Activated CD4-positive, CD25-positive, alpha-beta regulatory T cell treated with anti-CD3 and anti-CD28 coated beads, Interleukin-2, amount 50 U/mL, for 24 hours (primary cell): ENCODE data around the gene SLC38A9.
A peak's percentile ranks its signal among the peaks of the same experiment; 100 is the strongest.
"Not testable (repeated sequence)": the region's sequence is repeated elsewhere in the genome, so short reads cannot be mapped to it uniquely, and the experiment has no call there.

Experiments
- ATAC-seq, 2 donors: fragments of 150-1000 bp; cut with Tn5 transposase; one replicate each; pipeline ENCODE4 v1.10.0; 2021; ENCODE audit warnings: mild to moderate bottlenecking in 1 of 2, moderate library complexity in 1 of 2

Gene SLC38A9

GRCh38 chr5:55706230-55706629 lies 5.9 kb downstream of the SLC38A9 start:
- ATAC-seq: no peak

- no peak for ATAC-seq
Observed at GRCh38 chr5:55702598-55703345, 9.4 kb downstream of the SLC38A9 start.

DNA sequence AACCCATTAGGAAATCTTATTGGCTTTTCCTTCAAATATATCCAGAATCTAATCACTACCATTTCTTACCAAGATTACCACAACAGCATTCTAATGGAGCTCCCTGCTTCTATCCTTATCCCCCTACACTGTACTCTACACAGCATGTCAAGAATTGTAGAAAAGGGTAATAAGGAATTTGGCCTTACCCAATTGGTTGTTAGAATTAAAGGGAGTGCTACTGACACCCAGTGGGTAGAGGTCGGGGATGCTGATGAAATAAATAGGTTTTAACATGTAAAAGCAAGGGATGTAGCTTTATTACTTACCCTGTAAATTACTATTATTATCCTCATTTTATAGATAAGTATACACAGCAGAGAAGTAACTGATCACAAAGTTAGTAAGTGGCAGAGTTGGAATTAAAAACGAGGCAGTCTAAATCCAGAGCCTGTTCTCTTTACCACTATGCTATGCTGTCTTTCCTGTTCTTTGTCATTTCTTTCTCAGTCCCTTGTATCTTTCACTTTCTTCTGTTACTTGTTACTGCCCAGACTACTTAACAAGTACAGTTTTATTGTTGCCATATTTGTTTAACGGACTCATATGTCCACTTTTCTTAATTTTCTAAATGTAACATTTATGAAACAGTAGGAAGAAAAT lies 10.5 kb downstream of the SLC38A9 start:
- ATAC-seq: no peak

DNA sequence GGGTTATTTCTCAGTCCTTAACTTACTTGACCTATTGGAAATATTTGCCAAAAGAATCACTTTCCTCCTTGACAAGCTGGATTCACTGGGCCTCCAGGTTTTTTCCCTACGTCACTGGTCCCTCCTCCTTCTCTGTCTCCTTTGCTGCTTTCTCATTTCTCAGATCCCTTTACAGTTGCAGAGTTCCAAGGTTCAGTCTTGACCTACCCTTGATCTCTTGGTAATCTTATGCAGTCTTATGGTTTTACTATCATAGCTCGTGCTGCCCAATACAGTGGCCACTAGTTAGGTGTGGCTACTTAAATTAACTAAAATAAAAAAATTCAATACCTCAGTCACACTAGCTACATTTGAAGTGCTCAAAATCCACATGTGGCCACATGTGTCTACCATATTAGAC lies 11.4 kb downstream of the SLC38A9 start:
- ATAC-seq: no peak

- no peak for ATAC-seq
Observed at GRCh38 chr5:55699041-55699688, 13.0 kb downstream of the SLC38A9 start.

GRCh38 chr5:55696704-55697103 lies 15.4 kb downstream of the SLC38A9 start:
- ATAC-seq: not testable (repeated sequence)

DNA sequence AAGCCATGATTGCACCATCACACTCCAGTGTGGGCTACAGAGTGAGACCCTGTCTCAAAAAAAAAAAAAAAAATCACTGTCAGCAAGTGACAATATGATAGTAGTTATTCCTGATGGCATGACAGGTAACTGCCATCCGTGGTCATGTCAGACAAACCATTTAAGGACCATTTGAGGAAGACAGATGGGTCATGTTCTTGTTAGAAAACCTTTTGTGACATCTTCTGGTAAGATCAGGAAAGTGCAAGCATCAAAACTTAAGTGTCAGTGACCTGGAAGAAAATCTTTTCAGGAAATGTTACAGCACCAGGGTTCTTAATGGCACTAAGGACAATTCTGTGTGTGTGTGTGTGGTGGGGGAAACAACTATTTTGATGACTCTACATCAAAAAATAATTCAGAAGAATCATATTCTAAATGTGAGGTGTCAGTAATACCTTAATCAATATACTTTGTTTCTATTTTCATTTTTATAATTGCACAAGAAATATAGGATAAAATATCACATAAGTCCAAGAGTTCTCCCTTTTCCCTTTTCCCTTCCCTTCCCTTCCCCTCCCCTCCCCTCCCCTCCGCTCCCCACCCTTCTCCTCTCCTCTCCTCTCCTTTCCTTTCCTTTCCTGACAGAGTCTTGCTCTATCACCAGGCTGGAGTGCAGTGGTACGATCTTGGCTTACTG lies 17.8 kb downstream of the SLC38A9 start:
- no peak for ATAC-seq

DNA sequence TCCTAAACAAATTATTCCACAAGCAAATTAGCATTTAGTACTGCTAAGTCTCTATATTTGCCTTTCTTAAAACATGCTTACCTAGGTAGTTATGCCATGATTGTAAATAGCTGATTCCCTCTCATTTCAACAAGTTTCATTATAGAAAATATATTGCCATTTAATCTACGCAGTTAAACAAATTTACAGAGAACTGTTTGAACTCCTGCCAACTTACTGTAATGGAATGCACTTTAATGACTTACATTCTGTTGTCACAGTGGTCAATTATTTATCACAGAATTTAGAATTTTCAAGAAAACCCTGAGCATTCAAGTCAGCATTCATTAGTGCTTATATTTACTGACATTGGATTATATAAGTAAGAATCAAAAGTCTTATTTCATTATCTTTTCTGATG lies 19.6 kb downstream of the SLC38A9 start:
- no peak for ATAC-seq

- ATAC-seq: no peak
Observed at GRCh38 chr5:55692106-55692417, 20.1 kb downstream of the SLC38A9 start.

- peak in 1 of 2 donors; percentile 38 for ATAC-seq
Observed at GRCh38 chr5:55691265-55692105, 20.6 kb downstream of the SLC38A9 start.

DNA sequence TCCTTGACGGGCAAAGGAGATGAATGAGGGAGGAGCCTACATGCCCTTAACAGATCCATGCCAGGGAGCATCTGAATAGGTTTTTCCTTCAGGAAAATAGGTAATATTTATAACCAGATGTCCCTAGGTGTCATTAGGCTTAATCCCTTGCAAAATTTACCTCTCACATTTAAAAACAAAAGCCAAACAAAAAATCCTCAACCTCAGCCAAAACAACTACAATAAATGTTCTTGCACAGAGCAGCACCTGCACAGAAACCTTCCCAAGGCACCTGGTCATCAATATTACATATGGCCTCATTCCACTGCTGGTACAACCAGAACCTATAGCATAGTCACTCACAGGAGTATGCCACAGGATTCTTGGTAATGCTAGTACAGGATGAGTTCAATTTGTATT lies 30.1 kb downstream of the SLC38A9 start:
- ATAC-seq: no peak

- ATAC-seq: no peak
Observed at GRCh38 chr5:55681301-55681700, 30.8 kb downstream of the SLC38A9 start.

DNA sequence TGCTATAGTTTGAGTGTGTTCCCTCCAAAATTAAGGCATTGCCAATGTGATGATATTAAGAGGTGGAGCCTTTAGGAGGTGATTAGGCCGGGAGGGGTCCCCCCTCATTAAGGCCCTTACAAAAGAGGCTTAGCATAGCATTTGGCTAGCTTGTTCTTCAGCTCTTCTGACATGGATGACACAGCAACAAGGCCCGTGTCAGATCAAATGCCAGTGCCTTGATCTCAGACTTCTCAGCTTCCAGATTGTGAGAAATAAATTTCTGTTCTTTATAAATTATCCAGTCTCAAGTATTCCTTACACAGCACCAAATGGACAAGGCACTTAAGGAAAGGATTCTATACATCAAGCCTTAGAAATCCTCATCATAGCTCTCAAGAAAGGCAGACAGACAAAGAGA lies 31.8 kb downstream of the SLC38A9 start:
- ATAC-seq: no peak

GRCh38 chr5:55679556-55679955 lies 32.6 kb downstream of the SLC38A9 start:
- ATAC-seq: no peak

DNA sequence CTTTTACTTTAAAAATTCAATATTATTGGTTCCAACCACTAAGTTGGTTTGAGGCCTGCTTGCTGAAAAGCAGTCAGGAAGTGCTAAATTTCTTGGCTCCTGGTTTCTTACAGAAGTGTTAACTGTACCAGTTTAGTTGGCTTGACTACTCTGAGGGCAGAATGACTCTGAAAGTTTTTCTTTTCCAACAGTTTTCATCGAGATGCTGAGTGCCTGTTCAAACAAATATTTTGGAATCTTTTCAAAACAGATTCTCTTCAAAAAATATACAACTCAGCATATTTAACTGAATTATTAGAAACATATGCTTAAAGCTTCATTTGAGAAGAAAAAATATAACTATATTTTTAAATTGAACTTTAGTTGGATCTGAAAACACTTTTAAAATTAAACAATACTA lies 37.0 kb downstream of the SLC38A9 start:
- no peak for ATAC-seq

- ATAC-seq: no peak
Observed at GRCh38 chr5:55674340-55674739, 37.8 kb downstream of the SLC38A9 start.

GRCh38 chr5:55672477-55672911 lies 39.6 kb downstream of the SLC38A9 start:
- no peak for ATAC-seq

DNA sequence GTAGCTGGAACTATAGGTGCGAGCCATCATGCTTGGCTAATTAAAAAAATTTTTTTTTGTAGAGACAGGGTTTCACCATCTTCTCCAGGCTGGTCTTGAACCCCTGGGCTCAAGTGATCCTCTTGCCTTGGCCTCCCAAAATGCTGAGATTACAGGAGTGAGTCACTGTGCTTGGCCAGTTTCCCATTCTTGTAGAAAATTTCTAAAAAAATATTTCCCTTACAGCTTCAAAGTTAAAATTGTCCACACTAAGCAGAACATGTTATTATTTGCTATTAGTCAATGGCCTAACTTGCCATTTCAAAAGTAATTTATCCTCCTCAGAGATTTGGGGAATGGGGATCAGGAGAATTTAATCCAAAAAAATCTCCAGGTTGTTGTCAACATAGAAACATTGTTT lies 40.1 kb downstream of the SLC38A9 start:
- ATAC-seq: no peak

DNA sequence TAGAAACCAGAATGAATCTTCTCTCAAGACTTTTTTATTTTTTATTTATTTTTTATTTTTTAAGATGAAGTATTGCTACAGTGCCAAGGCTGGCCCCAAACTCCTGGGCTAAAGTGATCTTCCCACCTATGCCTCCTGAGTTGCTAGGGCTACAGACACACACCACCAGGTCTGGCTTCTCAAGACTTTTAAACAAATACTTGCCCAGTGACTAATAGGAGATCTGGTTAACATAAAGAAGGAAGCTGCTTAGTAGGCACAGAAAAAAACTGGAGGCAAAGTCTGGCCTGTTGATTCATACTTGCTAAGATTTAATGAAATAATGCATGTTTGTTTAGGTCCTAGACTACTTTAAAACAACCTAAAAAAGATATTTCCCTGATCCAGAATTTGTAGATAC lies 43.8 kb downstream of the SLC38A9 start:
- ATAC-seq: no peak

- no peak for ATAC-seq
Observed at GRCh38 chr5:55667938-55668337, 44.2 kb downstream of the SLC38A9 start.

DNA sequence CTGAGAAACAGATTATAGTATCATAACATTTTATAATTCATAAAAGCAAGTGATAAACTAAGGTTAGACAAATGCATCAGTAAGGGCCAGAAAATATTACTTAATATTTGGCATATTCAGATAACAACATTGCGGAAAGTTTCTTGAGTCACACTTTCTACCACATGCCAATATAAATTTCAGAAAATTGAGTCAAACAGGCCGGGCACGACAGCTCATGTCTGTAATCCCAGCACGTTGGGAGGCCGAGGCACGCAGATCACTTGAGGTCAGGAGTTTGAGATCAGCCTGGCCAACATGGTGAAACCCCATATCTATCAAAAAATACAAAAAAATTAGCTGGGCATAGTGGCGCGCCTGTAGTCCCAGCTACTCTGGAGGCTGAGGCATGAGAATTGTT lies 47.1 kb downstream of the SLC38A9 start:
- no peak for ATAC-seq

DNA sequence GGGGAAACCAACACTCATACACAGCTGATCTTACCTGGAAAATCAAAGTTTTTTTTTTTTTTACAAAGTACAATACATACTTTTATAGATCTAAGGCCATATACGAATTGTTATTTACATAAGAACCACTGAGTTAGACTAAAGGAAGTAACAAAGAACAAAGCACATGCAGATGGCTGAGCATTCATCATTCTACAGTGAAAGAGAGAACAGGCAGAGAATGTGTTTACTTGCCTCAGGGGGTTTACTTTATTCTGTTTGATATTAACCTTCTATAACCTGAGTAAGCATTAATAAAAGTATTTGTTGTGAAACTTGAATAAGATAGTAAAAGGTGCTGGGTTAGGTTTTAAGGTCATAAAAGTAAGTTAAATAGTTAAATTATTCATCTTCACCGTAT lies 54.7 kb downstream of the SLC38A9 start:
- ATAC-seq: no peak

- peak; percentile 51 to 71 for ATAC-seq
Observed at GRCh38 chr5:55650386-55650785, 61.7 kb downstream of the SLC38A9 start.
